GM12878 (cell line): Measurements from ENCODE around the gene TMCC3. TPM values are rescaled to one million over a fixed set of nuclear protein-coding genes. Genes with fewer than 3 reads are reported as not detected.

Source experiments
- ATAC-seq: fragments of 200-7000 bp; cut with Tn5 transposase; 3 replicates; pipeline ENCODE4 v1.9.1; 2020; ENCODE audit warnings: mild to moderate bottlenecking, moderate library complexity
- BruUV-seq: library from RNA; stranded (reverse); fragments of 400-500 nt; replicated peaks from 2 replicates; lab custom pipeline; 2021; lab: Mats Ljungman, UMichigan
- CTCF ChIA-PET: fragments of 300-600 bp; sonication (Branson Sonifier 250); formaldehyde crosslinking; extraction: SDS; loops from one replicate; lab custom pipeline; 2021; ENCODE audit warnings: inconsistent platforms; lab: Yijun Ruan, JAX
- POLR2A ChIA-PET: fragments of 350-600 bp; formaldehyde crosslinking; extraction: SDS; loops from one replicate; lab custom pipeline; 2021; ENCODE audit warnings: inconsistent platforms; lab: Charles Lee
- RAD21 ChIA-PET: fragments of 300-600 bp; sonication (Branson Sonifier 250); formaldehyde crosslinking; loops from one replicate; lab custom pipeline; 2023; ENCODE audit warnings: antibody characterized with exemption; ENCODE audit not compliant: unreplicated experiment; lab: Charles Lee
- SMC1A ChIA-PET: fragments of 300-600 bp; sonication (Branson Sonifier 250); formaldehyde crosslinking; loops from one replicate; lab custom pipeline; 2023; ENCODE audit not compliant: unreplicated experiment, uncharacterized antibody; lab: Charles Lee
- DNase-seq: peaks from one replicate; pipeline ENCODE4 v3.0.0-alpha.2; 2011; ENCODE audit warnings: low read depth, low spot score
- FAIRE-seq: peaks from 3 replicates; lab custom pipeline; 2011; peaks lifted over from hg19 to GRCh38; lab: Jason Lieb, UNC
- H2AFZ ChIP-seq: 2 replicates; pipeline ENCODE4 v1.6.0; 2011; ENCODE audit warnings: low read depth, low read length, control low read depth; ENCODE audit not compliant: control insufficient read depth
- H3K27ac ChIP-seq: 2 replicates; pipeline ENCODE4 v1.5.1; 2011; ENCODE audit warnings: control low read depth; ENCODE audit not compliant: control insufficient read depth, insufficient read depth
- H3K27me3 ChIP-seq, 2 experiments: replicated peaks in 1 of 2; 2 replicates each; pipeline versions ENCODE4 v1.6.0 to v1.6.1; 2011; ENCODE audit warnings: low read length in 1 of 2; ENCODE audit not compliant: control insufficient read depth in 2 of 2, insufficient read depth in 2 of 2
- H3K36me3 ChIP-seq, 2 experiments: 2 replicates each; pipeline ENCODE4 v1.5.1; 2011; ENCODE audit warnings: low read length in 1 of 2; ENCODE audit not compliant: control insufficient read depth in 2 of 2, insufficient read depth in 2 of 2
- H3K4me1 ChIP-seq: 2 replicates; pipeline ENCODE4 v1.6.1; 2011; ENCODE audit warnings: mild to moderate bottlenecking, low read length, moderate library complexity, mixed read lengths; ENCODE audit not compliant: control insufficient read depth, insufficient read depth
- H3K4me2 ChIP-seq: 2 replicates; pipeline ENCODE4 v1.6.0; 2011; ENCODE audit warnings: control low read depth; ENCODE audit not compliant: control insufficient read depth, insufficient read depth
- H3K4me3 ChIP-seq: fragments of 200-600 bp; sonication (generic); 2 replicates; pipeline ENCODE4 v1.5.1; 2016
- H3K79me2 ChIP-seq: 2 replicates; pipeline ENCODE4 v1.6.0; 2011; ENCODE audit warnings: low read length; ENCODE audit not compliant: control insufficient read depth, insufficient read depth
- H3K9ac ChIP-seq: 2 replicates; pipeline ENCODE4 v1.8.0; 2011; ENCODE audit warnings: low read length, control low read depth, mixed read lengths; ENCODE audit not compliant: control insufficient read depth, insufficient read depth
- H3K9me3 ChIP-seq: replicated peaks from 3 replicates; pipeline ENCODE4 v1.5.1; 2011; ENCODE audit warnings: mild to moderate bottlenecking, low read length; ENCODE audit not compliant: control insufficient read depth, insufficient read depth
- H4K20me1 ChIP-seq: 2 replicates; pipeline ENCODE4 v1.6.0; 2011; ENCODE audit not compliant: control insufficient read depth, insufficient read depth
- EED ChIP-seq: sonication (generic); IDR thresholded peaks from 2 replicates; pipeline ENCODE4 v1.6.1; 2016; ENCODE audit warnings: antibody characterized with exemption, low read depth
- ESRRA ChIP-seq: IDR thresholded peaks from 2 replicates; pipeline ENCODE4 v1.6.1; 2012; ENCODE audit warnings: mild to moderate bottlenecking, low read length, improper control_type of control experiment
- HSF1 ChIP-seq: fragments of 150-350 bp; IDR thresholded peaks from 2 replicates; pipeline ENCODE4 v1.6.1; 2014; ENCODE audit warnings: mild to moderate bottlenecking, low read depth, low read length
- IRF4 ChIP-seq: IDR thresholded peaks from 2 replicates; pipeline ENCODE4 v1.6.1; 2011; ENCODE audit warnings: low read depth, low read length
- MTA2 ChIP-seq: fragments of 450-650 bp; IDR thresholded peaks from 2 replicates; pipeline ENCODE4 v1.6.1; 2016; ENCODE audit warnings: low read depth, mild to moderate bottlenecking, moderate library complexity
- NR2C1 ChIP-seq: fragments of 450-650 bp; IDR thresholded peaks from 2 replicates; pipeline ENCODE4 v1.6.1; 2017; ENCODE audit warnings: antibody characterized with exemption, mild to moderate bottlenecking, moderate library complexity
- RB1 ChIP-seq: fragments of 450-650 bp; formaldehyde crosslinking; IDR thresholded peaks from 2 replicates; pipeline ENCODE4 v1.6.1; 2017; ENCODE audit warnings: mild to moderate bottlenecking, borderline replicate concordance
- REST ChIP-seq: IDR thresholded peaks from 2 replicates; pipeline ENCODE4 v1.6.1; 2012; ENCODE audit warnings: mild to moderate bottlenecking, low read depth, low read length
- SPI1 ChIP-seq: IDR thresholded peaks from 2 replicates; pipeline ENCODE4 v1.6.1; 2011; ENCODE audit warnings: low read depth, mild to moderate bottlenecking, low read length, moderate library complexity, borderline replicate concordance; ENCODE audit not compliant: insufficient read depth
- SREBF1 ChIP-seq: IDR thresholded peaks from 2 replicates; pipeline ENCODE4 v1.6.1; 2012; ENCODE audit warnings: mild to moderate bottlenecking, low read length
- USF2 ChIP-seq: IDR thresholded peaks from 2 replicates; pipeline ENCODE4 v1.6.1; 2011; ENCODE audit warnings: low read depth, low read length, improper control_type of control experiment, borderline replicate concordance
- WGBS: methylation state at CpG from one replicate; pipeline ENCODE4 v1.1.6; 2016; ENCODE audit warnings: low lambda C conversion rate; ENCODE audit not compliant: insufficient replicate concordance, insufficient coverage; ENCODE audit errors: missing lambda C conversion rate; 5-methylcytosine and 5-hydroxymethylcytosine counted together
- in situ Hi-C: fragments of 300-500 bp; cut with MboI; formaldehyde crosslinking; loops from 9 replicates; pipeline ENCODE4 v1.14.3; 2018; ENCODE audit warnings: mixed read lengths
- intact Hi-C: fragments of 100-400 bp; cut with micrococcal nuclease; formaldehyde crosslinking; loops from one replicate; pipeline ENCODE4 v1.14.2; 2022; ENCODE audit not compliant: unreplicated experiment
- polyA plus RNA-seq, 11 experiments: library from polyadenylated mRNA; depleted of rRNA in 4 of 11; unstranded in 6 of 11; stranded (reverse) in 5 of 11; fragments of >200 nt; fragmentation: Nextera tagmentation in 4 of 11; fragmentation: Illumina TruSeq in 1 of 11; extraction: Ambion mirVana in 4 of 11; extraction: Trizol in 1 of 11; gene quantifications; 1 replicate in 1 of 11; 2 replicates in 10 of 11; pipeline versions ENCODE4 v1.2.1 to v1.2.3, GENCODE V29; 2011 to 2016; ENCODE audit warnings: inconsistent platforms in 2 of 11, missing spikeins in 2 of 11, low read depth in 1 of 11
- total RNA-seq, 4 experiments: library from RNA; depleted of rRNA in 3 of 4; stranded (reverse); fragments of >200 nt in 3 of 4; fragmentation: Illumina TruSeq in 1 of 4; extraction: Trizol in 1 of 4; gene quantifications; 2 replicates each; pipeline versions ENCODE4 v1.2.1 to v1.2.3, GENCODE V29; 2013 to 2021

TMCC3 gene
- total and polyA plus RNA-seq, 10 of the 15 experiments (the other 5 are each of a cell fraction or from before 2014, with no cell fraction given), result 5.8 to 29.8 (median 12.6) TPM

GRCh38 chr12:94670898-94671297, 20.5 kb upstream of the TMCC3 start:
- 89% methylated on average over 2 of the region's 2 CpGs for WGBS
- in situ Hi-C loops (no loop called here), intact Hi-C loops (no loop called here)
- SMC1A ChIA-PET, result interaction anchor here (2.0 kb wide), 1 partner anchor 48 kb away, joined by 9 read pairs; no protein-coding TSS in a partner anchor
- no peaks in the 10 kb centered on the region for H3K9me3 ChIP-seq
- no peak overlapping the region for H3K4me2 ChIP-seq
- peaks cover 0 to 7% of the 10 kb centered on the region in 2 experiments; a peak in 1 of 4 replicates for H3K36me3 ChIP-seq
- no peaks in the 10 kb centered on the region for H3K27me3 ChIP-seq
- DNase-seq (no peak), ATAC-seq (no peak), FAIRE-seq (no peak)
- RAD21 ChIA-PET, result interaction anchor here (1.0 kb wide), 1 partner anchor 49 kb away, joined by 3 read pairs; no protein-coding TSS in a partner anchor
- H4K20me1 ChIP-seq, result no peaks in the 10 kb centered on the region; the same call in 1 of the 2 replicates
- POLR2A ChIA-PET, result interaction anchor here (1.1 kb wide), 1 partner anchor 48 kb away, joined by 4 read pairs; no protein-coding TSS in a partner anchor
- H3K9ac ChIP-seq, result no peak overlapping the region
- no peak overlapping the region for H2AFZ ChIP-seq
- no TSS peak for BruUV-seq
- no peak overlapping the region for H3K27ac ChIP-seq
- H3K79me2 ChIP-seq, result peaks cover 3% of the 10 kb centered on the region
- CTCF ChIA-PET, result no interaction called here
- H3K4me1 ChIP-seq, result peaks cover 4% of the 10 kb centered on the region
- no peak overlapping the region for H3K4me3 ChIP-seq
- no peak for TF ChIP-seq IRF4
- no peak for TF ChIP-seq REST
- TF ChIP-seq SREBF1, result no peak
- no peak for TF ChIP-seq HSF1
- no peak for TF ChIP-seq RB1
- no peak for TF ChIP-seq NR2C1
- TF ChIP-seq SPI1, result no peak
- no peak for TF ChIP-seq ESRRA
- no peak for TF ChIP-seq USF2
- no peak for TF ChIP-seq MTA2
- TF ChIP-seq EED, result no peak
